Measurements from ENCODE around the gene GJB3.

Gene GJB3

GRCh38 chr1:34828611-34829010, 47.6 kb downstream of the GJB3 start:
- DNase-seq (ENCODE audit: low read depth), result no peak
- in situ Hi-C loops (cut with HindIII; ENCODE audit: low sequenced_read_pairs), result no loop called here
- no peak overlapping the region for H3K4me3 ChIP-seq (ENCODE audit: low read depth, low read length)
- no peak for TF ChIP-seq CTCF (IDR thresholded peaks at IDR 0.05; ENCODE audit: low read depth, low read length, missing control alignments)

- DNase-seq (ENCODE audit: low read depth), result no peak
- in situ Hi-C loops (cut with HindIII; ENCODE audit: low sequenced_read_pairs), result no loop called here
- no peak for TF ChIP-seq CTCF (IDR thresholded peaks at IDR 0.05; ENCODE audit: low read depth, low read length, missing control alignments)
- no peak overlapping the region for H3K4me3 ChIP-seq (ENCODE audit: low read depth, low read length)
Measured at GRCh38 chr1:34829250-34829649, 48.2 kb downstream of the GJB3 start.

GRCh38 chr1:34831721-34832246, 50.8 kb downstream of the GJB3 start:
- TF ChIP-seq CTCF (IDR thresholded peaks at IDR 0.05; ENCODE audit: low read depth, low read length, missing control alignments), result no peak
- in situ Hi-C loops (cut with HindIII; ENCODE audit: low sequenced_read_pairs), result no loop called here
- no peak for DNase-seq (ENCODE audit: low read depth)
- no peak overlapping the region for H3K4me3 ChIP-seq (ENCODE audit: low read depth, low read length)

GRCh38 chr1:34833711-34834110, 52.7 kb downstream of the GJB3 start:
- no peak overlapping the region for H3K4me3 ChIP-seq (ENCODE audit: low read depth, low read length)
- in situ Hi-C loops (cut with HindIII; ENCODE audit: low sequenced_read_pairs), result no loop called here
- no peak for TF ChIP-seq CTCF (IDR thresholded peaks at IDR 0.05; ENCODE audit: low read depth, low read length, missing control alignments)
- DNase-seq (ENCODE audit: low read depth), result no peak
